Caco-2 (cell line): ENCODE data around the gene CCDC158. TPM values are rescaled to one million over a fixed set of nuclear protein-coding genes. Genes with fewer than 3 reads are reported as not detected.

ENCODE experiments used
- BruUV-seq: library from RNA; stranded (reverse); fragments of 400-500 nt; replicated peaks from 2 replicates; lab custom pipeline; 2021; lab: Mats Ljungman, UMichigan
- CTCF ChIA-PET: fragments of 300-600 bp; sonication (Branson Sonifier 250); formaldehyde crosslinking; loops from one replicate; lab custom pipeline; 2022; ENCODE audit warnings: antibody characterized with exemption; lab: Charles Lee
- POLR2A ChIA-PET: fragments of 300-600 bp; sonication (Branson Sonifier 250); formaldehyde crosslinking; loops from one replicate; lab custom pipeline; 2022; ENCODE audit warnings: antibody characterized with exemption; lab: Charles Lee
- DNase-seq, 2 experiments: peaks; one replicate each; pipeline versions ENCODE4 v3.0.0 to v3.0.0-alpha.2; 2020 to 2022
- H3K27me3 ChIP-seq: replicated peaks from 2 replicates; pipeline ENCODE4 v1.6.0; 2011; ENCODE audit warnings: low read length; ENCODE audit not compliant: control insufficient read depth, insufficient read depth
- H3K36me3 ChIP-seq: 2 replicates; pipeline ENCODE4 v1.5.1; 2011; ENCODE audit warnings: low read length; ENCODE audit not compliant: control insufficient read depth, insufficient read depth
- H3K4me1 ChIP-seq: fragments of 250-450 bp; sonication (Bioruptor Pico); 2 replicates; pipeline ENCODE4 v1.5.1; 2020; ENCODE audit warnings: mild to moderate bottlenecking
- H3K4me3 ChIP-seq: 2 replicates; pipeline ENCODE4 v1.5.1; 2011; ENCODE audit warnings: low read depth, mild to moderate bottlenecking, control low read depth, low read length
- H3K9me3 ChIP-seq: fragments of 250-450 bp; sonication (Bioruptor Pico); 2 replicates; pipeline ENCODE4 v1.5.1; 2020; ENCODE audit warnings: mild to moderate bottlenecking, moderate library complexity
- H3K27ac Mint-ChIP-seq: one replicate; pipeline ENCODE4 v1.8.0; 2022; ENCODE audit warnings: mixed read lengths; ENCODE audit not compliant: unreplicated experiment
- H3K27me3 Mint-ChIP-seq: one replicate; pipeline ENCODE4 v1.8.0; 2022; ENCODE audit warnings: mixed read lengths; ENCODE audit not compliant: insufficient read depth, unreplicated experiment
- H3K36me3 Mint-ChIP-seq: one replicate; pipeline ENCODE4 v1.8.0; 2022; ENCODE audit warnings: mild to moderate bottlenecking, mixed read lengths; ENCODE audit not compliant: insufficient read depth, unreplicated experiment
- H3K4me1 Mint-ChIP-seq: one replicate; pipeline ENCODE4 v1.8.0; 2022; ENCODE audit warnings: low read depth, mixed read lengths; ENCODE audit not compliant: unreplicated experiment
- H3K4me3 Mint-ChIP-seq: one replicate; pipeline ENCODE4 v1.8.0; 2022; ENCODE audit warnings: mild to moderate bottlenecking, moderate library complexity, mixed read lengths; ENCODE audit not compliant: unreplicated experiment
- H3K9me3 Mint-ChIP-seq: one replicate; pipeline ENCODE4 v1.8.0; 2022; ENCODE audit warnings: mixed read lengths; ENCODE audit not compliant: unreplicated experiment
- intact Hi-C: fragments of 100-400 bp; cut with micrococcal nuclease; formaldehyde crosslinking; loops from one replicate; pipeline ENCODE4 v1.10.0; 2022; ENCODE audit not compliant: unreplicated experiment
- total RNA-seq: library from RNA; stranded (reverse); gene quantifications from 2 replicates; pipeline ENCODE4 v1.2.3, GENCODE V29; 2022
- TF ChIP-seq, protein P1 (sequence below), 2 experiments: fragments of 200-600 bp in 1 of 2; IDR thresholded peaks; 1 replicate in 1 of 2; 2 replicates in 1 of 2; pipeline versions ENCODE4 v1.5.1 to v1.8.0; 2011 to 2022; ENCODE audit warnings: antibody characterized with exemption in 1 of 2, control low read depth in 1 of 2, inconsistent platforms in 1 of 2, low read depth in 1 of 2, low read length in 1 of 2, mild to moderate bottlenecking in 1 of 2, moderate library complexity in 1 of 2; ENCODE audit not compliant: insufficient read depth in 1 of 2, severe bottlenecking in 1 of 2, unreplicated experiment in 1 of 2

The CCDC158 gene
- total RNA-seq, 1 experiment from 2014 or later, result 0.39 TPM

DNA sequence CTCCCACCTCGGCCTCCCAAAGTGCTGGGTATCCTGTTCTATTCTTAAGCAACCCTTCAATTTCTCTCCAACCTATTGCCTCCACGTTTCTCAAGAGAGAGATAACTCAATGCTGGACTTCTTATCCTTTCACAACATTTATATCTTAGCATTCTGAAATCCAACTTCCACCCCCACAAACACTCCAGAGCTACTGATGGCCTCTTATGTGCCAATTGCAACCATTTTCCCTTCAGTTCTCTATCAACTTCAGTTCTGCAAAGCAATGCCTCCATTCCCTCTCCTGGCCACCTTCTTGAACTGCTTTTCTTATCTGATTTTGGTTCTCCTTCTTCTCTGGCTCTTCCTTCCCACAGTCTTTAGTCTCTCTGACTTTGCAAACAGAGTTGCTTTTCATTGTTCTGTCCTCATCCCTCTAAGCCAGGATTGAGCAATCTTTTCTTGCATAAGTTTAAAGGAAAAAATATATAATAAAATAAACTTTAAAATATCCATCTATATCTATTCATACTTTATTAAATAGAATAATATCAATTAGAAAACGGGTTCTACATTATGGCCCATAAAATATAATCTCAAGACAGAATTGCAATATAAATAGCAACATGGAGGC, 118.0 kb downstream of the CCDC158 start:
- ChIA-PET CTCF (no interaction called here), POLR2A (no interaction called here)
- BruUV-seq, result no TSS peak
- Histone ChIP-seq H3K4me3 (no peak overlapping the region), H3K36me3 (no peaks in the 10 kb centered on the region), H3K4me1 (peaks cover 25% of the 10 kb centered on the region), H3K27me3 (no peaks in the 10 kb centered on the region), H3K9me3 (peaks cover 10% of the 10 kb centered on the region)
- H3K4me1 Mint-ChIP-seq, result peaks cover 31% of the 10 kb centered on the region
- TF ChIP-seq, protein P1, sequence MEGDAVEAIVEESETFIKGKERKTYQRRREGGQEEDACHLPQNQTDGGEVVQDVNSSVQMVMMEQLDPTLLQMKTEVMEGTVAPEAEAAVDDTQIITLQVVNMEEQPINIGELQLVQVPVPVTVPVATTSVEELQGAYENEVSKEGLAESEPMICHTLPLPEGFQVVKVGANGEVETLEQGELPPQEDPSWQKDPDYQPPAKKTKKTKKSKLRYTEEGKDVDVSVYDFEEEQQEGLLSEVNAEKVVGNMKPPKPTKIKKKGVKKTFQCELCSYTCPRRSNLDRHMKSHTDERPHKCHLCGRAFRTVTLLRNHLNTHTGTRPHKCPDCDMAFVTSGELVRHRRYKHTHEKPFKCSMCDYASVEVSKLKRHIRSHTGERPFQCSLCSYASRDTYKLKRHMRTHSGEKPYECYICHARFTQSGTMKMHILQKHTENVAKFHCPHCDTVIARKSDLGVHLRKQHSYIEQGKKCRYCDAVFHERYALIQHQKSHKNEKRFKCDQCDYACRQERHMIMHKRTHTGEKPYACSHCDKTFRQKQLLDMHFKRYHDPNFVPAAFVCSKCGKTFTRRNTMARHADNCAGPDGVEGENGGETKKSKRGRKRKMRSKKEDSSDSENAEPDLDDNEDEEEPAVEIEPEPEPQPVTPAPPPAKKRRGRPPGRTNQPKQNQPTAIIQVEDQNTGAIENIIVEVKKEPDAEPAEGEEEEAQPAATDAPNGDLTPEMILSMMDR (IDR thresholded peaks at IDR 0.05; ENCODE audit: insufficient read depth in 1 of 2, low read depth in 1 of 2, low read length in 1 of 2, severe bottlenecking in 1 of 2, unreplicated experiment in 1 of 2), result no peak
- intact Hi-C loops, result loop anchor here (10.0 kb wide), 1 partner anchor 88 kb away; the partner anchor contains the start of gene SCARB2
- peak overlapping the region; percentile 3 for H3K27ac Mint-ChIP-seq
- no peaks in the 10 kb centered on the region for H3K27me3 Mint-ChIP-seq
- no peaks in the 10 kb centered on the region for H3K9me3 Mint-ChIP-seq
- DNase-seq, result no peak
- no peaks in the 10 kb centered on the region for H3K36me3 Mint-ChIP-seq
- H3K4me3 Mint-ChIP-seq, result no peak overlapping the region

DNA sequence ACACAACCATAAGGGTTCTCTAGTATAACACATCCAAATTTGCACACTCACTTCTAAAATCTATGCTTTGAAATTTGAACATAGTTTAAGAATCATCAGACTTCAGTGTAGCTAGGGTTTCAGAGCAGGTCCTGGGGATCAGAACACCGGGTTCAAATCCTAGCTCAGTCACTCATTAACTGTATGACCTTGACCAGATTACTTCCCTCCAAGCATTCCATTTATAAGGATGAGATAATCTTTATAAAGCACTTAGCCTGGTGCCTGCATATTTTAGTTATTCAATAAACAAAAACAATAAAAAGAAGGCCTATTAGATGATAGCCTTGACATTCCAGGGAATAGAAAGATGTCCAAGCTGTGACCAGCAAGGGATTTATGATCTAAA, 119.2 kb downstream of the CCDC158 start:
- Mint-ChIP-seq H3K9me3 (no peaks in the 10 kb centered on the region), H3K36me3 (no peaks in the 10 kb centered on the region), H3K27ac (no peak overlapping the region), H3K4me3 (no peak overlapping the region), H3K4me1 (peaks cover 31% of the 10 kb centered on the region), H3K27me3 (no peaks in the 10 kb centered on the region)
- H3K4me1 ChIP-seq, result peaks cover 20% of the 10 kb centered on the region
- H3K27me3 ChIP-seq, result no peaks in the 10 kb centered on the region
- no TSS peak for BruUV-seq
- no peak for DNase-seq
- CTCF ChIA-PET, result interaction anchor here (0.9 kb wide), 1 partner anchor 122 kb away, joined by 3 read pairs; no protein-coding TSS in a partner anchor
- H3K9me3 ChIP-seq, result peaks cover 10% of the 10 kb centered on the region
- no peaks in the 10 kb centered on the region for H3K36me3 ChIP-seq
- POLR2A ChIA-PET, result no interaction called here
- TF ChIP-seq, protein P1 (IDR thresholded peaks at IDR 0.05; ENCODE audit: insufficient read depth in 1 of 2, low read depth in 1 of 2, low read length in 1 of 2, severe bottlenecking in 1 of 2, unreplicated experiment in 1 of 2), result no peak
- H3K4me3 ChIP-seq, result no peak overlapping the region
- intact Hi-C loops, result loop anchor here (10.0 kb wide), 1 partner anchor 87 kb away; the partner anchor contains the start of gene SCARB2

DNA sequence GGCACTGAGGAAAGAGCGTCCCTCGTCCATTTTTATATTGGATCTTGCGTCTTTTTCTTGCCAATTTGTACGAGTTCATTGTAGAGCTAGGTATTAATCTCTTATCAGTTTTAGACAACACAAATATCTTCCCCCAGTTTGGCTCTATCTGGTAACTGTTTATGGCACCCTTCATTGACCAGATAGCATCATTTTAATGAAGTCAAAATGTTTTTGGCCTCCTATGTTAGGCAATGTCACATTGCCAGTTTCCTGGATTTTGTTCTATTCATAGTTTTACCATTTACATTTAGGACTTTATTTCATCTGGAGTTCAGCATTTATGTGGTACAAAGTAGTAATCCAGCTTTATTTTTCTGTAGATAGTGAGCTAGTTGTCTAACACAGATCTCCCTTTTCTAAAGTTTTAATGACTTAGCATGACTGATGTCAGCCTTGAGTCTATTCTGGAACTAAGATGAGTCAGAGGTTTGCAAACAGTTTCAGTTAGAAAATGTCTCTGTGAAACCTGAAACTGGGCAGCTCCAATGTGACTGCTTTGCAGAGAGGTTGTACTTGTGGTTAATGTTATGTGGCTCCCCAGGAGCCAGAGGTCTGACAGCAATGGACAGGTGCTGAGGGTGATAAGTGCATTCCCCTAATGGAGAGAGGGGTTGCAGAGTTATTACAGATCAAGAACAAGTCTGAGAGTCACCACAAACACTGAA, 119.7 kb downstream of the CCDC158 start:
- ChIA-PET POLR2A (no interaction called here), CTCF (interaction anchor here (0.9 kb wide), 1 partner anchor 121 kb away, joined by 3 read pairs; no protein-coding TSS in a partner anchor)
- H3K36me3 Mint-ChIP-seq, result no peaks in the 10 kb centered on the region
- no TSS peak for BruUV-seq
- H3K4me1 Mint-ChIP-seq, result peaks cover 31% of the 10 kb centered on the region
- Histone ChIP-seq H3K4me3 (no peak overlapping the region), H3K9me3 (peaks cover 10% of the 10 kb centered on the region), H3K4me1 (peaks cover 20% of the 10 kb centered on the region), H3K36me3 (no peaks in the 10 kb centered on the region), H3K27me3 (no peaks in the 10 kb centered on the region)
- TF ChIP-seq, protein P1 (IDR thresholded peaks at IDR 0.05; ENCODE audit: insufficient read depth in 1 of 2, low read depth in 1 of 2, low read length in 1 of 2, severe bottlenecking in 1 of 2, unreplicated experiment in 1 of 2), result no peak
- no peak overlapping the region for H3K4me3 Mint-ChIP-seq
- intact Hi-C loops, result loop anchor here (10.0 kb wide), 1 partner anchor 86 kb away; the partner anchor contains the start of gene SCARB2
- no peaks in the 10 kb centered on the region for H3K27me3 Mint-ChIP-seq
- DNase-seq, result peak in 1 of 2 experiments; percentile 28
- H3K27ac Mint-ChIP-seq, result peak overlapping the region; percentile 37
- no peaks in the 10 kb centered on the region for H3K9me3 Mint-ChIP-seq
